Measurements from ENCODE around the gene ST7L.
"Not testable (repeated sequence)": the region's sequence is repeated elsewhere in the genome, so short reads cannot be mapped to it uniquely, and the experiment has no call there.

The ST7L gene

GRCh38 chr1:112636056-112636455, 17.1 kb upstream of the ST7L start:
- Histone ChIP-seq H3K36me3 (ENCODE audit: control insufficient read depth in 1 of 2, insufficient read depth in 2 of 2, low read length in 2 of 2) (peaks cover 0 to 2% of the 10 kb centered on the region in 2 donors), H3K9me3 (ENCODE audit: control insufficient read depth in 1 of 2, low read length in 2 of 2) (no peaks in the 10 kb centered on the region), H3K9ac (ENCODE audit: low read depth in 1 of 2, low read length in 2 of 2) (no peak overlapping the region), H3K27me3 (ENCODE audit: control insufficient read depth in 1 of 2, insufficient read depth in 2 of 2, low read length in 2 of 2) (no peaks in the 10 kb centered on the region), H3K27ac (ENCODE audit: low read depth, low read length) (no peak overlapping the region), H3K4me3 (ENCODE audit: low read depth in 1 of 2, low read length in 2 of 2) (no peak overlapping the region), H3K4me1 (ENCODE audit: control insufficient read depth in 1 of 2, insufficient read depth in 2 of 2, low read length in 2 of 2) (peaks cover 11 to 16% of the 10 kb centered on the region in 2 donors)

- Histone ChIP-seq H3K9ac (ENCODE audit: low read depth in 1 of 2, low read length in 2 of 2) (no peak overlapping the region), H3K4me3 (ENCODE audit: low read depth in 1 of 2, low read length in 2 of 2) (no peak overlapping the region), H3K4me1 (ENCODE audit: control insufficient read depth in 1 of 2, insufficient read depth in 2 of 2, low read length in 2 of 2) (peaks cover 11 to 16% of the 10 kb centered on the region in 2 donors), H3K9me3 (ENCODE audit: control insufficient read depth in 1 of 2, low read length in 2 of 2) (no peaks in the 10 kb centered on the region), H3K27ac (ENCODE audit: low read depth, low read length) (no peak overlapping the region), H3K36me3 (ENCODE audit: control insufficient read depth in 1 of 2, insufficient read depth in 2 of 2, low read length in 2 of 2) (peaks cover 0 to 2% of the 10 kb centered on the region in 2 donors), H3K27me3 (ENCODE audit: control insufficient read depth in 1 of 2, insufficient read depth in 2 of 2, low read length in 2 of 2) (no peaks in the 10 kb centered on the region)
These were observed 15.4 kb upstream of the ST7L start for GRCh38 chr1:112634367-112634766.

GRCh38 chr1:112633628-112634027, 14.7 kb upstream of the ST7L start:
- Histone ChIP-seq H3K9me3 (ENCODE audit: control insufficient read depth in 1 of 2, low read length in 2 of 2) (no peaks in the 10 kb centered on the region), H3K9ac (ENCODE audit: low read depth in 1 of 2, low read length in 2 of 2) (no peak overlapping the region), H3K36me3 (ENCODE audit: control insufficient read depth in 1 of 2, insufficient read depth in 2 of 2, low read length in 2 of 2) (peaks cover 0 to 2% of the 10 kb centered on the region in 2 donors), H3K27me3 (ENCODE audit: control insufficient read depth in 1 of 2, insufficient read depth in 2 of 2, low read length in 2 of 2) (no peaks in the 10 kb centered on the region), H3K4me3 (ENCODE audit: low read depth in 1 of 2, low read length in 2 of 2) (no peak overlapping the region), H3K4me1 (ENCODE audit: control insufficient read depth in 1 of 2, insufficient read depth in 2 of 2, low read length in 2 of 2) (peaks cover 11 to 16% of the 10 kb centered on the region in 2 donors), H3K27ac (ENCODE audit: low read depth, low read length) (no peak overlapping the region)

GRCh38 chr1:112629256-112629655, 10.3 kb upstream of the ST7L start:
- H3K36me3 ChIP-seq (ENCODE audit: control insufficient read depth in 1 of 2, insufficient read depth in 2 of 2, low read length in 2 of 2) = peaks cover 5 to 10% of the 10 kb centered on the region in 2 donors
- no peak overlapping the region for H3K4me3 ChIP-seq (ENCODE audit: low read depth in 1 of 2, low read length in 2 of 2)
- H3K9me3 ChIP-seq (ENCODE audit: control insufficient read depth in 1 of 2, low read length in 2 of 2) = no peaks in the 10 kb centered on the region
- no peak overlapping the region for H3K27ac ChIP-seq (ENCODE audit: low read depth, low read length)
- H3K9ac ChIP-seq (ENCODE audit: low read depth in 1 of 2, low read length in 2 of 2) = no peak overlapping the region
- H3K27me3 ChIP-seq (ENCODE audit: control insufficient read depth in 1 of 2, insufficient read depth in 2 of 2, low read length in 2 of 2) = no peaks in the 10 kb centered on the region
- H3K4me1 ChIP-seq (ENCODE audit: control insufficient read depth in 1 of 2, insufficient read depth in 2 of 2, low read length in 2 of 2) = peaks cover 4 to 18% of the 10 kb centered on the region in 2 donors

GRCh38 chr1:112628516-112628915, 9.6 kb upstream of the ST7L start:
- no peaks in the 10 kb centered on the region for H3K9me3 ChIP-seq (ENCODE audit: control insufficient read depth in 1 of 2, low read length in 2 of 2)
- peaks cover 5 to 10% of the 10 kb centered on the region in 2 donors for H3K36me3 ChIP-seq (ENCODE audit: control insufficient read depth in 1 of 2, insufficient read depth in 2 of 2, low read length in 2 of 2)
- H3K4me1 ChIP-seq (ENCODE audit: control insufficient read depth in 1 of 2, insufficient read depth in 2 of 2, low read length in 2 of 2) = peaks cover 4 to 13% of the 10 kb centered on the region in 2 donors
- H3K27ac ChIP-seq (ENCODE audit: low read depth, low read length) = no peak overlapping the region
- no peak overlapping the region for H3K9ac ChIP-seq (ENCODE audit: low read depth in 1 of 2, low read length in 2 of 2)
- H3K27me3 ChIP-seq (ENCODE audit: control insufficient read depth in 1 of 2, insufficient read depth in 2 of 2, low read length in 2 of 2) = no peaks in the 10 kb centered on the region
- H3K4me3 ChIP-seq (ENCODE audit: low read depth in 1 of 2, low read length in 2 of 2) = no peak overlapping the region

GRCh38 chr1:112626887-112627286, 7.9 kb upstream of the ST7L start:
- no peak overlapping the region for H3K27ac ChIP-seq (ENCODE audit: low read depth, low read length)
- H3K36me3 ChIP-seq (ENCODE audit: control insufficient read depth in 1 of 2, insufficient read depth in 2 of 2, low read length in 2 of 2) = peaks cover 5 to 10% of the 10 kb centered on the region in 2 donors

GRCh38 chr1:112626193-112626592, 7.3 kb upstream of the ST7L start:
- Histone ChIP-seq H3K4me1 (ENCODE audit: control insufficient read depth in 1 of 2, insufficient read depth in 2 of 2, low read length in 2 of 2) (peaks cover 6 to 24% of the 10 kb centered on the region in 2 donors), H3K9ac (ENCODE audit: low read depth in 1 of 2, low read length in 2 of 2) (no peak overlapping the region), H3K4me3 (ENCODE audit: low read depth in 1 of 2, low read length in 2 of 2) (no peak overlapping the region), H3K27ac (ENCODE audit: low read depth, low read length) (no peak overlapping the region), H3K27me3 (ENCODE audit: control insufficient read depth in 1 of 2, insufficient read depth in 2 of 2, low read length in 2 of 2) (no peaks in the 10 kb centered on the region), H3K36me3 (ENCODE audit: control insufficient read depth in 1 of 2, insufficient read depth in 2 of 2, low read length in 2 of 2) (peaks cover 5 to 10% of the 10 kb centered on the region in 2 donors), H3K9me3 (ENCODE audit: control insufficient read depth in 1 of 2, low read length in 2 of 2) (no peaks in the 10 kb centered on the region)

More at GRCh38 chr1:112626887-112627286, 7.9 kb upstream of the ST7L start:
- Histone ChIP-seq H3K4me3 (ENCODE audit: low read depth in 1 of 2, low read length in 2 of 2) (no peak overlapping the region), H3K9me3 (ENCODE audit: control insufficient read depth in 1 of 2, low read length in 2 of 2) (no peaks in the 10 kb centered on the region), H3K27me3 (ENCODE audit: control insufficient read depth in 1 of 2, insufficient read depth in 2 of 2, low read length in 2 of 2) (no peaks in the 10 kb centered on the region), H3K9ac (ENCODE audit: low read depth in 1 of 2, low read length in 2 of 2) (no peak overlapping the region), H3K4me1 (ENCODE audit: control insufficient read depth in 1 of 2, insufficient read depth in 2 of 2, low read length in 2 of 2) (peaks cover 4 to 20% of the 10 kb centered on the region in 2 donors)

- no peak overlapping the region for H3K27ac ChIP-seq (ENCODE audit: low read depth, low read length)
- H3K36me3 ChIP-seq (ENCODE audit: control insufficient read depth in 1 of 2, insufficient read depth in 2 of 2, low read length in 2 of 2) = peaks cover 5 to 10% of the 10 kb centered on the region in 2 donors
- peaks cover 11 to 28% of the 10 kb centered on the region in 2 donors for H3K4me1 ChIP-seq (ENCODE audit: control insufficient read depth in 1 of 2, insufficient read depth in 2 of 2, low read length in 2 of 2)
- no peak overlapping the region for H3K9ac ChIP-seq (ENCODE audit: low read depth in 1 of 2, low read length in 2 of 2)
- no peaks in the 10 kb centered on the region for H3K9me3 ChIP-seq (ENCODE audit: control insufficient read depth in 1 of 2, low read length in 2 of 2)
- H3K4me3 ChIP-seq (ENCODE audit: low read depth in 1 of 2, low read length in 2 of 2) = no peak overlapping the region
- H3K27me3 ChIP-seq (ENCODE audit: control insufficient read depth in 1 of 2, insufficient read depth in 2 of 2, low read length in 2 of 2) = no peaks in the 10 kb centered on the region
These were observed 6.8 kb upstream of the ST7L start for GRCh38 chr1:112625696-112626095.

- H3K27me3 ChIP-seq (ENCODE audit: control insufficient read depth in 1 of 2, insufficient read depth in 2 of 2, low read length in 2 of 2); H3K9ac ChIP-seq (ENCODE audit: low read depth in 1 of 2, low read length in 2 of 2); H3K9me3 ChIP-seq (ENCODE audit: control insufficient read depth in 1 of 2, low read length in 2 of 2); H3K4me3 ChIP-seq (ENCODE audit: low read depth in 1 of 2, low read length in 2 of 2); H3K36me3 ChIP-seq (ENCODE audit: control insufficient read depth in 1 of 2, insufficient read depth in 2 of 2, low read length in 2 of 2); H3K27ac ChIP-seq (ENCODE audit: low read depth, low read length): not testable (repeated sequence)
- peaks cover 14 to 30% of the 10 kb centered on the region in 2 donors for H3K4me1 ChIP-seq (ENCODE audit: control insufficient read depth in 1 of 2, insufficient read depth in 2 of 2, low read length in 2 of 2)
These were observed 5.6 kb upstream of the ST7L start for GRCh38 chr1:112624493-112624892.

GRCh38 chr1:112620377-112620695, 1.4 kb upstream of the ST7L start:
- no peaks in the 10 kb centered on the region for H3K9me3 ChIP-seq (ENCODE audit: control insufficient read depth in 1 of 2, low read length in 2 of 2)
- no peaks in the 10 kb centered on the region for H3K27me3 ChIP-seq (ENCODE audit: control insufficient read depth in 1 of 2, insufficient read depth in 2 of 2, low read length in 2 of 2)
- peak overlapping the region; percentile 95 for H3K27ac ChIP-seq (ENCODE audit: low read depth, low read length)
- H3K4me1 ChIP-seq (ENCODE audit: control insufficient read depth in 1 of 2, insufficient read depth in 2 of 2, low read length in 2 of 2) = peaks cover 19 to 34% of the 10 kb centered on the region in 2 donors
- peaks cover 2 to 5% of the 10 kb centered on the region in 2 donors for H3K36me3 ChIP-seq (ENCODE audit: control insufficient read depth in 1 of 2, insufficient read depth in 2 of 2, low read length in 2 of 2)
- peak overlapping the region; percentile 99 to 100 for H3K9ac ChIP-seq (ENCODE audit: low read depth in 1 of 2, low read length in 2 of 2)
- H3K4me3 ChIP-seq (ENCODE audit: low read depth in 1 of 2, low read length in 2 of 2) = peak overlapping the region; percentile 98 to 99

Measured in duodenal mucosa (tissue), 2 donors.